Erythroblast (primary cell): ENCODE measurements around the gene GNB5.

Source experiments
- GATA1 ChIP-seq: IDR thresholded peaks from 2 replicates; pipeline ENCODE4 v1.6.1; 2011; ENCODE audit warnings: low read depth, mild to moderate bottlenecking, control low read depth, low read length, moderate library complexity
- POLR2A ChIP-seq: IDR thresholded peaks from 2 replicates; pipeline ENCODE4 v1.6.1; 2011; ENCODE audit warnings: mild to moderate bottlenecking, low read length

DNA sequence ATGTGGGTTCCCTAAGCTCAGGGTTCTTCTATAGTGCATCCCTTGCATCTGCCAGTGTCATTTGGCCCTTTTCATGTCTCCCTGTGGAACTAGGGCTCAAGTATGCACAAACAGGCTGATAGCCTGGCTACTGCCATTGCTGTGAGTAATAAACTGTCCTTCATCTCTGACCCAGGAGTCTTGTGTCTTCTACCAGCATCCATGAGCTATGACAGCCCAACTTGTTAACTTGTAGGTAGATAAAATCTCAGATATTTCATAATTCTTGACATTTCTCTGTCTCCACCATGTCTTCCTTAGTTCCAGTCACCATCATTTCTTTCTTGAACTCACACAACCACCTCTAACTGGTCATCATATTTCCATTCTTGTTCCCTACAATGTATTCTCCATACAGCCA lies 59.1 kb downstream of the GNB5 start:
- TF ChIP-seq POLR2A: no peak
- TF ChIP-seq GATA1: no peak
